HG02678 (cell line): ENCODE results near the gene ATP10A.
A peak's percentile ranks its signal among the peaks of the same experiment; 100 is the strongest.

ENCODE experiments used
- ATAC-seq: cut with Tn5 transposase; IDR thresholded peaks from one replicate; pipeline ENCODE4 v1.9.1; 2021; ENCODE audit warnings: mild to moderate bottlenecking, moderate library complexity; ENCODE audit not compliant: unreplicated experiment

The ATP10A gene

DNA sequence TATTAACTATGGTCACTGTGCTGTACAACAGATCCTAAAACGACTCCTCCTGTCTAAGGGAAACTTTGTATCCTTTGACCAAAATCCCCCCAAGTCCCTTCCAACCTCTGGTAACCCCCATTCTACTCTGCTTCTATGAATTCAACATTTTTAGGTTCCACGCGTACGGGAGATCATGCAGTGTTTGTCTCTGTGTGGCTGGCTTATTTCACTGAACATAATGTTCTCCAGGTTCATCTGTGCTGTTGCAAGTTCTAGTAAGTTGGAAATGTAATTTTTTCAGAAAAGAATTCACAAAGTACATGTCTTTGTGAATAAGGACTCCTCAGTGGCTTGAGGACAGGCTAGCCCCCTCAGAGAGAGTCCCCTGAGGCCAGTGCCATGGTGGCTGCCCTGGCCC lies 66.1 kb downstream of the ATP10A start:
- no peak for ATAC-seq

DNA sequence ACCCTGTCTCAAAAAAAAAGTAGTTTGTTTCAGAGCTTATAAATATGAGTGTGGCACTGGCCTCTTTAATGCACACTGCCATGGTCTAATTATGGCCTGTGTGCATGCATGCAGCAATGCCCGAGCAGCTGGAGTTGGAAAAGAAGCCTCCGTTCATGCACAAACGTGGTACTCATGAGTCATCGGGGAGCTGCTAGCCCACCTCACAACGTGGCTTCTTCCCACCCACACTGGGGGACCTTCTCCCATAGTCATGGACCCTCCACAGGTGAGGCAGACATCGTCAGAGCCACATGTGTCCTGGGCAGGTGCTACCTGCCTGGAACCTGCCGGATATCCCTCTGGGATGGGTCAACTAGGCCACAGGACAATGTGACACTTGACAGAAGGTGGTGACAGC lies 66.7 kb downstream of the ATP10A start:
- ATAC-seq, result no peak

DNA sequence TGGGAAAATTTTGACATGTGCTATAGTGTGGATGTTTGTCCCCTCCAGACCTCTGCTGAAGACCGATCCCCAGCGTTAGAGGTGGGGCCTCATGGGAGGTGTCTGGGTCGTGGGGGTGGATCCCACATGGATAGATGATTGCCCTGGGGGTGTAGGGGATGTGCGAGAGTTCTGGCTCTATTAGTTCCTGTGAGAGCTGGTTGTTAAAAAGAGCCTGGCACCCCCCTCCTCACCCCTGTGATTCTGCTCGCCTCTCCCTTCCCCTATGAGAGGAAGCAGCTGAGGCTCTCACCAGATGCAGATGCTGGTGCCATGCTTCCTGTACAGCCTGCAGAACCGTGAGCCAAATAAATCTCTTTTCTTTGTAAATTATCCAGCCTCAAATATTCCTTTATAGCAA lies 67.4 kb downstream of the ATP10A start:
- ATAC-seq, result no peak

DNA sequence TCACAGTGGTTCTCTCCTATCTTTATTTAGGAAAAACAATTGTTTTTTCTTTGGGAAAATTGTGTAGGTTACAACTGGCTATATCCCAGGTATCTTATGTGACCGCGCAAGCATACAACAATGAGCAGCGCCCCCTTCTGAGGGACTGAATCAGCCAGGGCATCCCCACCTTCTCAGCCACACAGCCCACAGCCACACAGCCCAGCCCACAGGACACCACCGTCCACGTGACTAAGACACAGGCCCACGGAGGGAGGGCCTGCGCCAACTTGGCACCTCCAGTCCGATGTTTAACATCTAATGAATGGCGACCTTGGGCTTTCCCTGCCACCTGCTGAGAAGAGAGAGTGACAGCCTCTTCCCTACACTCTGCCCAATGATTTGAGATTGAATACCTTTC lies 68.1 kb downstream of the ATP10A start:
- ATAC-seq, result no peak

DNA sequence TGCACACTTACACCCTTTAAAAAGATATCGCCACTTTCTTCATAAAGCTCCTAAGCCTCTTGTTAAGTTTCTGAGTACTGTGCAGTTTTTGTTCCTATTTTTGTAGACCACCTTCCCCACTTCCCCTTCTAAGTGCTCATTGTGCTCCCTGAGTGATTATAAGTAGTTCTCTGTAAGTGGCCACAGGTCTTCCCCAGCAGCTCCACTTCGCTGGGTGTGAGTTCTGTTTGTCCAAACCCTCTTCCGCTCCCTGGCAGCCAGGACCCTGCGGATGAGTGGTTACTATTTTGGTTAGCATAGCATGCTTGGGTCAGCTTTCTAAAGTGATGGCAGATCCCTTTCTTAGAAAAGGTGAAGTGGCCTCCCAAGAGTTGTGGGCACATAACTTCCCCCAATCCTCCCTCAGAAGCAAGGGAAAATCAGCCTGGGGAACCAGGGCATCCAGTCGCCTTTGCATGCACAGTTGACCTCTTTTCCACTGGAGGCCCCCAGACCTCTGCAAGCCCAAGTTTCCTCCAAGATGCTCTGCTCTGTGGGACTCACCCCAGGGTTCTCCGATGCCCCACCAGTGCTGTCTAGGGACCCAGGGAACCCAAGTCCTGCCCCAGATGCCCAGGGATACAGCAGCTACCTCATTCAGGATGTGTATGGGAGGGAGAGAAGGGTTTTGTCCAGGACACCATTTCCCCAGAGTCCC lies 69.6 kb downstream of the ATP10A start:
- peak; percentile 88 for ATAC-seq

DNA sequence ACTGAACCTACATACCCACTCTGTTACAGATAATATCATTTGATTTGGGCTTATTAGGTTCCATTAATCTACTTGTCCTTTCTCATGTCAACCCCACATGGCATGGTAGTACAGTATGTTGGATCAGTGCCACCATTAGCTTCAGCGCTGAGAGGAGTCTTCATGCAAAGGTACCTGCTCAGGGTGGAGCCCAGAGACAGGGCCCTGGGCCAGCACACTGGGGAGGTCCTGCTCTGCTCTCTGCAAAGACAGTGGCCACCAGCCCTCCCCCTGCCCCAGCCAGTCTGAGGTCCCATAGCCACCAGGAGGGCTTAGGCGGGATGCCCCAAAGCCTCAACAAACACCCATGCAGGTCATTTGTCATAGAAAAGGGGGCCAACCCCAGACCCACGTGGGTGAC lies 71.0 kb downstream of the ATP10A start:
- no peak for ATAC-seq

DNA sequence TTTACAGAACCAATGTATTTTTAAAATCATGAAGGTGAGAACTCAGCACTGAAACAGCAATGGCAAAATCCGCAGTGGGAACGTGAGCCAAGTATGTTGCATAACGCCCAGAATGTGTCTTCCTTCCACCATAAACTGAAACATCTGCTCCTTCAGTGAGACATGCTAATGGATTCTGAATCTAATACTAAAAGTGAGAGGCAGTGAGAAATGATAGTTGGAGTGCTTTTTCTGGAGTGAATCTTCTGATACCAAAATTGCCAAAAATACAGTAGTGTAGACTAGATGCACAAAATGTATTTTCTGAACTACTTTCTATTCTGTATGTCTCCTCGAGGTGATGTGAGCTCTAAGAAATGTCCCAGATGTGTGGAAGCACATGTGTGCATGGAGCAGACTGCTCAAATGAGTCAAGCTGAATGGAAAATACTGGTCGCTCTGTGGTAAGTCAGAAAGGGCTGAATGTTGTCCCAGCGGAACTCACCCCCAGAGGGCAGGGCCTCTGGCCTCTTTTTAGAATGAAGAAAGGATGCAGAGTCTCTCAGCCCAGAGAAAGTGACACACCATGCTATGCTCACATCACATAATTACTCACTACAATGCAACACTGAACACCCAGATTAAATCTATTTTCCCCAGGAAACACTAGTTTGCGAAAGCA lies 73.0 kb downstream of the ATP10A start:
- no peak for ATAC-seq

DNA sequence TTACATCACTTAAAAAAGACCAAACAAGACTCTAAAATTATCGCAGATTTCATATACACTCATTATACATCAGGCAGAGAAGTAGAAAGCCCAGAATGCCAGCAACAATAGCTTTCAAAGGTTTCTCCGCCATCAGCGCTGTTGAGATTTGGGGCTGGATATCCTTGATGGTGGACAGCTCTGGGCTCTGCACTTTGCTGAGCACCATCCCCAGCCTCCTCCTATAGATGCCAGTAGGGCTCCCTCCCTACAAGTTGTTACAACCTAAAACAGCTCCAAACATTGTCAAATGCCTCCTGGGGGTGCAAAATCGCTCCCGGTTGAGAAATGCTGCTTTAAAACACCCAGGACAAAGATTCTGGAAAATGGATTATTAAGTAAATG lies 73.5 kb downstream of the ATP10A start:
- no peak for ATAC-seq

DNA sequence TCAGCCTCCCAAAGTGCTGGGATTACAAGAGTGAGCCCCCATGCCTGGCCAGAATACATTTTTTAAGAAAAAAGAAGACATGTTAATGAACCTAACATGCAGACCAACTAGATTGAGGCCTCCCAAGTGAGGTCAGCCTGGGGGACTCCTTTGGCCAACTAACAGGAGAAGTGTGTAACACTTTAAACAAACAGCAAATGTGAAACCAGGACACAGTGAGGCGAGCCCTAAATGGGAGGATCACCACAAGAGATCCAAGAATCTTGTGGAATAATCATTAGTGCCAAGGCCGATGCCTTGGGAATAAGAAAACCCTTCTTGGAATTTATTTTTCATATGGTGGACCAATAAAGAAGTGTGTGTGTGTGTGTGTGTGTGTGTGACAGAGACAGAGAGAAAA lies 73.9 kb downstream of the ATP10A start:
- no peak for ATAC-seq

DNA sequence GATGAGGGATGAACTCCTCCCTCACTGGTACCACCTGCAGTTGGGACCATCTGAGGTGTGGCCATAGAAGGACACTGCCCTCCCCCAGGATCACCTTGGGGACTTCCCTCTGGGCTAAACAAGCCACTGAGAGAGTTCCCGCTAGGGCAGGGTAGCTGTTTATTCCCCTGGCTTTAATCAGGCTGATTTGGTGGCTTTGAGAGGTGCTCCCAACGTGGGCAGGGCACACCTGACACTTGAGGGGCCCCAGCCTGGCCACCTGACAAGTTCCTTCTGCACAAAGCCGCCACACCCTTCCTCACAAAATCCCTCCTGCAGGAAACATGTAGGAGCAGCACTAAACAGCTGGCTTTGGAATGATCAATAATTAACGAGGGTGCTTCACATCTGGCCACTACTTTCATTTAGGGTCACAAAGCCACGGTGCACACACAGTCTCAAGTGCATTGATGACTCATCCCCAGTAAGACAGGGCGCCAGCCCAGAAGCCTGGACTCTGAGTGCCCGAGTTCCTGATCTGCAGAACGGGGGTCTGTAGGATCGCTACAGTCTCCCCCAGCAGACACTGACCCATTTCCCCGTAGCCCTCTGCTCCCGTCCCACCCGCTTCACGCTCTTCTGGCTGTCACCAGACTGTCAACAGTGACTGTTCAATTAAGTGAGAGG lies 75.1 kb downstream of the ATP10A start:
- ATAC-seq, result no peak

DNA sequence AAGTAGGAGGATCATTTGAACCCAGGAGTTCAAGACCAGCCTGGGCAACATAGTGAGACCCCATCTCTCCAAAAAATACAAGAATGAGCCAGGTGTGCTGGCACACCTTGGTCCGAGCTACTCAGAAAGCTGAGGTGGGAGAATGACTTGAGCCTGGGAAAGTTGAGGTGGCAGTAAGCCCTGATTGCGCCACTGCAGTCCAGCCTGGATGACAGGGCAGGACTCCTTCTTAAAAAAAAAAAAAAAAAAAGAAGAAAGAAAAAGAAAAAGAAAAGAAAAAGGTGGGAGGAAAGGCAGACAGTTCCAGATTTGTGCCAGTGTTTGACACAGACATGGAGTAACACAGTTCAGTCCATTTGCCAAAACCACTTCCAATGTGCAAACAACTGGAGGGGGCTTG lies 75.7 kb downstream of the ATP10A start:
- no peak for ATAC-seq

DNA sequence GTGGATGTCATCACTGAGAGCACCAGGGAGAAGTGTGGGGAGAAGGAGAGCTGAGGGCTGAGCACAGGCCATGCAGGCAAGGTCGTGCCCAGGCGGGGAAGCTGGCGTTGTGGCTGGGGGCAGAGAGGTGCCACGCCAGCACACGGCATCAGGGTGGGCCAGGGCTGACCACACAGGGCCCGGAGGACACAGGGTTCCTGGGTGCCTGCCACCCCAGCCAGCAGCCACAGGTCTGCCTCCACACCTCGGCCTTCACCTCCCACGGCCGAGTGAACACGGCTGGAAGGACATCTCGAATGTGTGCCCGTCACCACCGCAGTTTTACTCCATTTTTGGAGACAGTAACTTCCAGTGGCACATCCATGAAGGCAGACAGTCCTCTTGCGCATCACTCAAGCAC lies 77.1 kb downstream of the ATP10A start:
- no peak for ATAC-seq

DNA sequence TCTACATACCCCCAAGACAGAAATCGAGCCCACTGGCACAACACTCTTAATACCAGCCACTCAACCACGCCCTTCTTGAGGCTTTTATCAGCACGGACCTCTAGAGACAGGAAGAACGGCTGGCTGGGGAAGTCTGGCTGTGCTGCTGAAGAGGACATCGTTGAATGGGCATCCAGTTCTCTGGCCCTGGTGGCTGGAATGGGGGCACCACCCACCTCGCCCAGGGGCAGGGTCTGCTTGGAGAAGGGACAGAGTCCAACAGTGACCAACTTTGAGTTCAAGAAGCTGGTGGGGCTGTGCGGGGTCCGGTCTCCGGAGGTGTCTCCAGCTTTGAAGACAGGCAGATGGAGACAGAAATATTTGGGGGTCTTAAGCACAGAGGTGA lies 77.5 kb downstream of the ATP10A start:
- ATAC-seq, result no peak

DNA sequence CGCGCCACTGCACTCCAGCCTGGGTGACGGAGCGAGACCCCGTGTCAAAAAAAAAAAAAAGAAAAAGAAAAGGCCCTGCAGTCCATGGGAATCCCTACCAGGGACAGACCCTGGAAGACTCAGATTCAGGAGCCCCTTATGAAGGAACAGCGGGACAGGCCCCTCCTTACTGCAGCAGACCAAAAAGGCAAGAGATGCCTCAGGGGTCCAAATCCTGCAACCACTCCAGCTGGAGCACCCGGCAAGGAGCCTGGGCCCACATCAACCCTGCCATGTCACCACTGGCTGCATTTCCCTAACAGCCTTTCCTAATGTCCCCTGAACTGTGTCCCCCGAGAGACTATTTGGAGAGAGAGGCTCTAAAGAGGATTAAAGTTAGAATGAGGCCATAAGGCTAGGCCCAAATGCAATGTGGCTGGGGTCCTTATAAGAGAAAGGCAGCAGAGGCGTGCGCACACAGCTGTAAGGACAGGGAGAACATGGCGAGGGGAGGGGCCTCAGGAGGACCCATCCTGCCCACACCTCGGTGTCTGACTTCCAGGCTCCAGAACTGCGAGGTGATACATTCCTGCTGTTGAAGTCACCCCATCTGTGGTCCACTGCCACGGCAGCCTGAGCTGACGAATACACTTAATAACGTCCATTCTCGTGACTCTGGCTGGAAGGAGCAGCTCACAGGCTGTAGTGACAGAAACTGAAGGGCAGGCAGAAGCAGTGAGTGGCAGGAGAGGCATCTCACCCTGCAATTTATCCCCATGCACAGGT lies 78.1 kb downstream of the ATP10A start:
- no peak for ATAC-seq

DNA sequence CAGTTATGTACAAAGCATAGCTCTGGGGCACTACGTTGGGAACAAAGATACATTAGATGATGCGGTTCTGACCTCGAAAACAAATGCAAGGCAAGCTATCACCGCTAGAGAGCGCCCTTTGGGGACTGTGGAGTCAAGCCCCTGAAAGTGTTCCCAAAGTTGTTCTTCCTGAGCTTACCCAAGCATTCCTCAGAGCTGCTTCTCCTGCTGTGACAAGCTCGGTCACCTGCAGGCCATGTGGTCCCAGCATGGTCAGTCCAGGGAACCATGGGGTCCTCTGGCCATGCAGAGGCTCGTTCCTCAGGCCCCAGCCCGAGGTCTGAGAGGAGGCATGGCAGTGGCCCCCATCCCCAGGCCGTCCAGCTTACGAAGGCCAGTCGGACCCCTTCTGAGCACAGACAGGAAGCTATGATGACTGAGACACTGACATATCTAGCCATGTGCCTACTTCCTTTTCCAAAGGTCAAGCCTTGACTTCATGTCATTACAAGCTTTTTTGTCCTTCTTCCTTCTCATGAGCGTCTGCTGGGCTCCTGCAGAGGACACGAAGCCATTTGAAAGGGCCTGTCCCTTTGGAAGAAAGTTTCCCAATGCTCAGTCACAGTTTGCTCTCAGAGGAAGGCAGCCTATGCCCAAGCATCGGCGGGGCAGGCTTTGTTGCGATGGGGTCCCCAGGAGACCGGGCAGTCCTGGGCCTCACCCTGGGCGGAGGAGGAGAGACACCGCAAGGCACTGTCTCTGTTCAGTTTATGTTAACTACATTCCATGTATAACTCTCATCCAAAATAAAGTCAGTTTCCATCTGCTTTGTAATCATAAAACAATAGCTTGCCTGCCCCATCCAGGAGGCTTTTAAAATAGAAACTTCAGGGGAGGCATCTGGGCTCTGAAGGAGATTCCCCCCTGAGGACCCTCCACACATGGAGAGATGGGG lies 79.3 kb downstream of the ATP10A start:
- no peak for ATAC-seq

DNA sequence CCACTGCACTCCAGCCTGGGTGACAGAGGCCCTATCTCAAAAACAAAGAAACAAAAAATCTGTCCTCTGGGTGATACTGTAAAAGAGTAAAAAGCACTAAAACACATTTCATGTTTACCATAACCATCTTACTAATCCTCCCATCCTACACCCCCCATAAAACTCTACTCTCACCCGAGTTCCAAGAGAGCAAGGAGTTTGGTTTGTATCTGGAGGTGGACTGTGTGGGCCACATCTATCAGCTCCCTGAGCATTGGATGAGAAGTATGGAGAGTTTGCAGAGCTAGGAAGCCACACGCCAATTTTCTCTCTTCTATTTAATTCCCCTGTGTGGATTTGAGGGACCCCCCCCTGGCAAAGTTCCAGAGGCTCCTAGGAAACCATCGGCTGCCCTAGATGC lies 80.0 kb downstream of the ATP10A start:
- no peak for ATAC-seq

DNA sequence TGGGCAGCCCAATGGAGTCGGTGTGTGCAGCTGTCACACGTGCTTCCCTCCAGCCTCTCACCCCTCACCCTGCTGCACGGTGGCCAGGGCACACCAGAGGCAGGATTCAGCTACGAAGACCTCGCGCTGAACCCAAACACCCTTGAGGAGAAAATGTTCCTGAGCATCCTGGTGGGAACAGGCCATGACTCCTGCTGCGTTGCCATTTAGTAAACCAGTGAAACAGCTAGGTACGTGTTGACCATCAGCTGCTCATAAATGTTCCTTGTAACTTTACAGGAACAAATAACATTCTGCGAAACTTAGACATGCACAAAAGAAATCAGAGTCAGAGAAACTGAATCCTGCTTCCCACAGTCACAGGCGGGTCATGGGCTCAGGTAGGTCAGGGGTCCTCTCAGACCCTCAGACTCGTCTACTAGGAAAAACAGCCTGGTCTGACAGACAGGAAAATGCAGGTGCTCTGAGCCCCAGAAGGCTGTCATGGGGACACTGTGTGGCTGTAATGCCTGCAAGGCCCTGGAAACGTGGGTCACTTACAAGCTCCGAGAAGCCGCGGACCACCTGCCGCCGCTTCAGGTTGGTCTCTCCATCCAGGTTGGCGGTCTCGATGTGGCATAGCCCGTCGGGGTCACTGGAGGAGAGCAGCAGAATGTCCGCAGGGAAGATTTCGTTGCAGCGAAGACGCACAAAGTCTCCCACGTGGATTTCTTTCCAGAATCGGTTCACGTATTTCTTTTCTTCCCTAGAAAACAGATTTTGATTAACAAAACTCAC lies 82.5 kb downstream of the ATP10A start:
- ATAC-seq, result no peak

DNA sequence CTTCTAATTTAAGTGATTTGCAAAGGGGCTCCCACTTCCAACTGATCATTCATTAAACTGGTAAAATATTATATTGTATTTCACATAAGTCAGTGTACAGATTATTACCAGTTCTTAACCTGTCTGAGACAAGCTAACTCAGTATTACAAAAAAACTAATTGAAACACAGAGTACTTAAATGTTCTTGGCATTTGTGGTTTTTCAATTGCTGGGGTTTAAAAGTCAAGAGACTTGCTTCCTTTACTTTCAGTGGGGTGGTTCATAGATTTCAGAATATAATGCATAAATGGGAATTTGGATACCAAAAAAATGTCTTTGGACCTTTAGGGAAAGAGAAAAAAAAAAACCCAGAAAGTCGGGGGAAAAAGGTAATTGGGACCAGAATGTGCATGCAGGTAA lies 85.0 kb downstream of the ATP10A start:
- no peak for ATAC-seq

DNA sequence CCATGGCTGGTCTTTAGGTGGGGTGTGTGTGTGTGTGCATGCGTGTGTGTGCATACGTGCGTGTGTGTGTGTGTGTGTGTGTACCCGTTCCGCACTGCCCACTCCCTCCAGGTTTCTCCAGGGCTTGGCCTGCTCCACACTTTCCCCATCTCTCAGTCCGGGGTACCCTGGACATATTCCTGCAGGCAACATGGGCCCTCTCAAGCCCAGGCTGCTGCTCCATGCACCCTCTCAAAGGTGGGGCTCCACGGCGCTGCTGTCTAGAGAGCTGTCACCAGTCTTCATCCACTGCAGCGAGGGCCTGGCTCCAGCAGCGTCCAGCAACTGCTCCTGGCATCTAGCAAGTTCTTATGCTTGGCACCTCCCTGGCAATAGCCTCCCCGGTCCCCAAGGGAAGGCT lies 86.1 kb downstream of the ATP10A start:
- ATAC-seq, result no peak
